DMS153 treated with DMSO at 0.1 percent for 48 hours (cell line): Measurements from ENCODE around the gene THTPA.
"Not testable (repeated sequence)": the region's sequence is repeated elsewhere in the genome, so short reads cannot be mapped to it uniquely, and the experiment has no call there.

Source experiments
- DNase-seq: peaks from one replicate; lab custom pipeline; 2025; ENCODE audit not compliant: unreplicated experiment; lab: John Stamatoyannopoulos, UW

Gene THTPA

DNA sequence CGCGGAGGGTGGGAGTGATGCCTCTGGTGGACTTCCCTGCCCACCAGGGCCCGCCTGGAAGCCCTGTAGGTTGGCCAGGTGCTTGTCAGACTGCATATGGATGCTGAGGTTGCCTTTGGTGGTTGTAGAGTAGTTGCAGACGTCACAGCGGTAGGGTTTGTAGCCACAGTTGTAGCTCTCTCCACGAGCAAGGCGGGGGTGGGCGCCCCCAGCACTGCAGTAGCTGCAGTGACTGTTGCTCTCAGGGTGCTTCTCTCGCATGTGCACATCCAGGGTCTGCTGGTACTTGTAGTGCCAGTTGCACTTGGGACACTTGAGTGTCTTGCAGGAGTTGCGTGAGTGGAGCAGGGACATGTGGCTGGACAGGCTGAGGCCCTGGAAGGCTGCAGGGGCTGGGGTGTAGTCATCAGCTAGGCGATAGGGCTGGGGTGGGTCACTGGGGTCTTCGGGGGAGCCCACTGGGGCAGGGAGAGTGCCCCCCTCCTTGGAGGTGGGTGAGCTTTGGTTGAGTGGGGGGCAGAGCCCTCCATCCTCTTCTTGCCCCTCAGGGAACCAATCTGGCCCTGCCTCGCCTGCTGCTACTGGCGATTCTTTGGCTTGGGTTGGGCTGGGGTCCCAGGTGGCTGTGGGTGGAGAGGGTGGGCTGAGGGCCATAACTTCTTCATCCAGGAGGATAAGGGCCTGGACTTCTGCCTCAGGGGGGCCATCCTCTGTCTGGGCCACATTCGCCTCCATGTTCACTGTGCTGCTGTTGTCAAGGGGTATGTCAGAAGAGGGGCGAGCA is 22.2 kb upstream of the THTPA start:
- DNase-seq, result no peak

DNA sequence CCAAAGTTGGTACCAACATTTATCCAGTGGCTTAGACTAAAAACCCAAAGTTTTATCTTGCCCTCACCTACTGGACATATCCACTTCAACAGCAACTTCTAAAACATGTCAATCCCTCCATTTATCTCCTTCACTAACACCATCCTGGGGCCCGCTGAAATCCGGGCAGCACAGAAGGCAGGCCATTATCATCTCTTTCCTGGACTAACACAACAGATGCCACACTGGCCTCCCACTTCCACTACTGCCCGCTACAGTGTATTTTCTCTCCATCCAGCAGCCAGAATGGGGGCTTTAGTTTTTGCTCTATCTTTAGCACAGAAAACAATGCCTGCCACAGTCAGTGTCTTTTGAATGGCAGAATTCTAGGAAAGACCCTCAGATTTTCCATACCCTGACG is 20.1 kb upstream of the THTPA start:
- no peak for DNase-seq

- no peak for DNase-seq
Measured at GRCh38 chr14:23536494-23536893, 19.6 kb upstream of the THTPA start.

DNA sequence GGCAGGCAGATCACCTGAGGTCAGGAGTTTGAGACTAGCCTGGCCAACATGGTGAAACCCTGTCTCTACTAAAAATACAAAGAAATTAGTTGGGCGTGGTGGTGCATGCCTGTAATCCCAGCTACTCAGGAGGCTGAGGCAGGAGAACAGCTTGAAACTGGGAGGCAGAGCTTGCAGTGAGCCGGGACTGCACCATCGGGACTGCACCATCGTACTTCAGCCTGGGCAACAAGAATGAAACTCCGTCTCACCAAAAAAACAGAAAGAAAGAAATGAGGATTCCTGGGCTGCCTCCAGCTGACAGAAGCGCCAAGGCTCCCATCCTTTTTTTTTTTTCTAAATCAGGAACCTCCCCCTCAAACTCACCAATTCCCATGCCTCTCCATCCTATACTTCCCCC is 19.2 kb upstream of the THTPA start:
- not testable (repeated sequence) for DNase-seq

GRCh38 chr14:23537351-23538049 is 18.6 kb upstream of the THTPA start:
- DNase-seq, result no peak

- DNase-seq, result no peak
Measured at GRCh38 chr14:23538050-23538718, 17.9 kb upstream of the THTPA start.

DNA sequence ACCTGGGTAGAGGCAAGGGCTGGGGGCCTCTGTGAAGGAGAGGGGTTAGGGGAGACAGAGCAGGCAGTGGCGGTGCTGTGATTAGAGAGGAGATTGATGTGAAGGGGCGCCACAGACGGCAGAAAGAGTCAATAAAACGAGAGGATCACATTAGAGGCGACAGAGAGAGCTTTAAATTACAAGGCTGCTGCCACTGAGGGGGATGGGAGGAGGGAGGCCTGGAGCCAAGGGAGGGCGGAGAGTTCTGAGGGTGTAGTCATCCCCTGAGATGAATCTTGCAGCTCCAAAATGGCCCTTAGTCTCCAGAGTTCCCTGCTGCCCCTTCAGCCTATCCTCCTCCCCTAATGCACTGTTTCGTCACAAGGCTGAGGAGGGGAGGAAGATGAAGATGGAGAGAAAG is 17.3 kb upstream of the THTPA start:
- DNase-seq, result peak; percentile 13

DNA sequence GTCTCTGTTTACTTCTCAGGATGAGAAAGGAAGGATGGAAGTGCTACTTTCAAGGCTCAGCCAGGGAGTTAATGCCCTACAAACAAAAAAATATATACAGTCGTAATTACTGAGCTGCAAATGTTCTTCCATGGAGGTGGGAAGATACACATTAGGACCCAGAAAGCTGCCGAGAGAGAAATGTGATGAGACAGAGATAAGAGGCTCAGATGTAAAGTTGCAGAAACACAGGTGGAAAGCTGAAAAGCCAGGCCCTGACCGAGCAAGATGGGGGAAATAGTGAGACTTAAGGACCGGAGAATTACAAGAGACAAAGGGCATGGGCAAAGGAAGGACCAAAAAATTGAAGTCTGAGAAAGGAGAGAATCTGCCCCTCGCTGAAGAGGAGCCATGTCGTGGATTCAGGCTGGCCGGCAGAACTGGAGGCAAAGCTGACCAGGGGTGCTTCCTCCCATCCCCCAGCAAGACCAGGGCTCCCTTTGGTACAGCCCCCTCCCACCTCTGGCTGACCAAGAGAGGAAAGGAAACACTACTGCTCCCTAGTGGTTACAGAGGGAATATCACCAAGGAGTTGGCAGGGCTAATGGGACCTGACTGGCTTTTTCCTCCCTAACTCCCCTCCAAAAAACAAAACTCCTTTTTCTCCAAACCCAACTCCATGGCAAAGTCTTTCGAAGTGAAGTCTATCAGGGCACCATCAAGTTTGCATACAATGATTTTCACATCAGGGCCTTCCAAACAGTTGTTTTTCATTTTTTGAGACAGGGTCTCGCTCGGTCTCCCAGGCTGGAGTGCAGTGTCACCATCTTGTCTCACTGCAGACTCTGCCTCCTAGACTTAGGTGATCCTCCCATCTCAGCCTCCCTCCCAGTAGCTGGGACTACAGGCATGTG is 16.6 kb upstream of the THTPA start:
- DNase-seq, result peak; percentile 36

GRCh38 chr14:23540141-23540469 is 16.0 kb upstream of the THTPA start:
- DNase-seq, result no peak

- no peak for DNase-seq
Measured at GRCh38 chr14:23542261-23542660, 13.8 kb upstream of the THTPA start.

GRCh38 chr14:23543403-23543802 is 12.7 kb upstream of the THTPA start:
- no peak for DNase-seq

GRCh38 chr14:23544511-23545447 is 11.3 kb upstream of the THTPA start:
- peak; percentile 79 for DNase-seq

DNA sequence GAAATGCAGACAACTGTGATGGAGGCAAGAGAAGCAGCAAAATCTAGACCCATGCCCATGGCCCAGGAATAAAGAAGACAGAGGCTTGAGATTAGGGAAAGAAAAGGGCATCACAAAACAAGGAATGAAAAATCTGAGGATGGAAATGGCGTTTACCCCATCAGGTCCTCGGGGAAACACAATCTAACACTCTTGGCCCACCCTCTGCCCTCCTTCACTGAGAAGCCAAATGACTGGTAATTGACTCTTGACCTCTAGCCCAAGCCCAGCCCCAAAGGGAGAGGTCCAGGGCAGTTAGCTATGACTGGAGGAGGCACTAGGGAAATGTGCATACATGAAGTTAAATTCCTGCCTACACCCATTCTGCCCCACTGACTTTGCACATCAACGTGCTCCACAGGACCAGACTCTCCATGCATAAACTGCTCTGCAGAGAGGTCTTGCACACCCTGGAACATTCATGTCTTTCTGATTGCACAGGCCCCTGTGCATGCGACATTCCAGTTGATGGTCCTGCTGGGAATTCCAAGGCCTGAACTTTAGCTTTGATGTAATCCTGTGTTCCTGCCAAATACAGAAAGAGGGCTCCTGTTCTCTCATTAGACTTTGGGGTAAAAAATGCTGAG is 10.2 kb upstream of the THTPA start:
- no peak for DNase-seq

- DNase-seq, result no peak
Measured at GRCh38 chr14:23546450-23547035, 9.5 kb upstream of the THTPA start.

GRCh38 chr14:23547924-23548323 is 8.1 kb upstream of the THTPA start:
- no peak for DNase-seq

DNA sequence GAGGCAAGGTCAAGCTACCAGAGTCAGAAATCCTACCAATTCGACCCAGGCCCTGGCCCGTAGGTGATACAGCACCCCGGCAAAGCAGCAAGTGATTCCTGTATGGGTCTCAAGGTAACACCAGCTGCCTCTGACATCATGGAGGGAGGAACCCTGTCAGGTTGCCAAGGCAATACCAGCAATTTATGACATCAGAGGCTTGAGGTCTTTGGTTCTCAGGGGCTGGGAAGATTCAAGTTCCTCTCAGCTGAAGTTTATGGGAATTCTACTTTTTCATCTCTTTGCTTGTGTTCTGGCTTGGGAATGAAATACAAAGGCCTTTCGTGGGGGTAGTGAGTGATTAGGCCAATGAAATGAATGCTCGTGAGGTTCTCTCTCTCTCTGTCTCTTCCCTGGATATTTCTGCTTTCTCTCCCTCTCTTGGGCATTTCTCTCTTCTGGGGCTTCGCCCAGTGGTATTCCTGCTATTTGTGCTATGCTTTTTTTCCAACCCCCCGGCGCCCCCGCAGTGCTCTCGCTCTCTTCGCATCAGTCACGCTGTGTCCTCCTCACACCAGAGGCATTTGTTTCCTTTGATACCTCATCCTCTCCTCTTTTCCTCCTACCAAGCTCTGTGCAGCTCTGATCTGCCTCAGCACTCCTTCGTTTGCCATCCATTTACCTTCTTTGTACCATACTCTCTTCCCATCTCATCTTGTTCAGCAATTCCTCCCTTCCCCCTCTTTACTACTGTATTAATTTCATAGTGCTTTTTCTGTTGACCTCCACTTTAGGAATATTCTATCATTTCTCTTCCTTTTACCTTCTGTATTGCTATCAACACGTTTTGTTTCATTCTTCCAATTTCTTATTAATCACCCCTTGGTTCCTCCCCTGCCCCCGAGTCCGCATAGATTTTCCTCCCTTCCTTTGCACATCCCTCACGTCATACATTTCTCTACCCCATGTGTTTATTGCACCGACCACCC is 7.4 kb upstream of the THTPA start:
- DNase-seq, result no peak

DNA sequence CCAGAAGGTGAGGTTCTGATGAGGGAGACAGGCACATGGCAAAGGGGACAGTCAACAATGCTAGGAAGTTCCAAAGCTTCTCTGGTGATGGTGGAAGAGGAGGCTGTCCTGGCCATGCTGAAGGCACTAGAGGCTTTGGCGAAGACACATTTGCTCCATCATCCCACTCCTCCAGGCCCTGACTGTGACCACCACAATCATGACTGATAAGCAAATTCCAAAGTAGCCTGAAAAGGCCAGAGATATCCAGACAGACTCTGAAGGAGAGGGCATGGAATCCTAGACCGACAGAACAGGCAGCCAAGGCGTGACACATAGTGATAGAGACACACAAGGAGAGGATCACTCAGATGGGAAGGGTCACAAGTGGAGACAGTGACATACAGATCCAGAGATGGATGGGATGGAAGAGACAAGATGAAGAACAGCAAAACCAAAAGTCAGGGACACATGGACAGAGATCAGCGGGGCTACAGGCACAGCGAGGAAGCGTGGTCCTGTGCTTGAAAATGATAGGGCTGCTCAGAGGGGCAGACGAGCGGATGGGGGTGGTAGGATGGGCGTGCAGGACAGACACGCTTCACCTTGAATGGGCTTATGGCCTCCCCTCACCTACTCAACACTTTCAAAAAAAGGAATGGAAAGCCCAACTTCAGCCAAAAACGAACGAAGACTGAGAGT is 5.8 kb upstream of the THTPA start:
- no peak for DNase-seq
